ENCODE results near the gene SCN5A.

GRCh38 chr3:38580450-38581382 lies 68.8 kb downstream of the SCN5A start:
- TF ChIP-seq EZH2 (IDR thresholded peaks at IDR 0.05; ENCODE audit: low read depth), result no peak
- no peak for TF ChIP-seq CTCF (conservative IDR thresholded peaks at IDR 0.05)

Data from PC-9 (cell line).